Ovary (tissue), 9 donors: ENCODE data around the gene OBI1. TPM values are rescaled to one million over a fixed set of nuclear protein-coding genes. Genes with fewer than 3 reads are reported as not detected.
"Not testable (repeated sequence)": the region's sequence is repeated elsewhere in the genome, so short reads cannot be mapped to it uniquely, and the experiment has no call there.

Experiments used
- DNase-seq, 5 donors: peaks; one replicate each; pipeline ENCODE4 v3.0.0-alpha.2; 2019 to 2020
- H3K27ac ChIP-seq, 2 donors: fragments of 200-600 bp; one replicate each; pipeline versions ENCODE4 v1.5.1 to v1.8.0; 2019 to 2022
- H3K27me3 ChIP-seq: fragments of 200-600 bp; one replicate; pipeline ENCODE4 v1.8.0; 2022
- H3K36me3 ChIP-seq: fragments of 200-600 bp; sonication (generic); one replicate; pipeline ENCODE4 v1.5.1; 2019
- H3K4me1 ChIP-seq: one replicate; pipeline ENCODE4 v1.8.1; 2013; ENCODE audit warnings: mild to moderate bottlenecking, moderate library complexity; ENCODE audit not compliant: insufficient read depth
- H3K4me3 ChIP-seq: fragments of 200-600 bp; sonication (generic); one replicate; pipeline ENCODE4 v1.5.1; 2017
- H3K9me3 ChIP-seq, 2 donors: fragments of 200-600 bp in 1 of 2; sonication (generic) in 1 of 2; one replicate each; pipeline versions ENCODE4 v1.5.1 to v1.8.1; 2013 to 2019; ENCODE audit warnings: mild to moderate bottlenecking in 1 of 2, moderate library complexity in 1 of 2
- EP300 ChIP-seq: sonication (generic); formaldehyde crosslinking; IDR thresholded peaks from one replicate; pipeline ENCODE4 v1.6.1; 2017; ENCODE audit warnings: antibody characterized with exemption
- POLR2A ChIP-seq: fragments of 450-650 bp; IDR thresholded peaks from one replicate; pipeline ENCODE4 v1.6.1; 2017; ENCODE audit warnings: antibody characterized with exemption, mild to moderate bottlenecking, moderate library complexity
- WGBS, 3 donors: extraction: QIAGEN DNeasy Blood & Tissue Kit in 1 of 3; methylation state at CpG; one replicate each; pipeline versions ENCODE4 v1.1.5 to v1.1.7; 2013 to 2017; 5-methylcytosine and 5-hydroxymethylcytosine counted together
- intact Hi-C, 4 donors: fragments of 100-400 bp; cut with DNase I; formaldehyde crosslinking; loops; one replicate each; pipeline versions ENCODE4 v1.11.0 to v1.15.1; 2022 to 2023
- polyA plus RNA-seq, 2 donors: library from polyadenylated mRNA; stranded (reverse); fragments of 200-250 nt in 1 of 2; fragments of 350-450 nt in 1 of 2; fragmentation: Illumina TruSeq in 1 of 2; extraction: RNeasy Lipid Tissue Mini Kit (QIAGEN cat#74804) in 1 of 2; gene quantifications; one replicate each; pipeline ENCODE4 v1.2.3, GENCODE V29; 2013 to 2014
- total RNA-seq, 7 donors: library from RNA; depleted of rRNA in 2 of 7; stranded (reverse); fragments of >200 nt in 2 of 7; fragmentation: NEBNext Ultra II Directional in 3 of 7; extraction: Animal tissue kit (Norgen Biotek cat#: 25700) in 3 of 7; gene quantifications; one replicate each; pipeline versions ENCODE4 v1.1.0 to v1.2.4, GENCODE V29; 2016 to 2023
- TF ChIP-seq, protein P1 (sequence below), 3 donors: fragments of 450-650 bp in 2 of 3; fragments of 200-600 bp in 1 of 3; IDR thresholded peaks; one replicate each; pipeline versions ENCODE4 v1.5.1 to v1.8.0; 2016 to 2022; ENCODE audit warnings: antibody characterized with exemption in 3 of 3, mild to moderate bottlenecking in 1 of 3
- donor health status: DM: no; HTN: no; CAD: no; lungs with moderate emphysema.
- donor health status: DM: no; HTN: no; CAD: no.
- donor health status: Bipolar disorder and iron deficiency.
- donor health status: DM: yes; HTN: yes; CAD: no.
- donor health status: DM: no; HTN: no; CAD: no.
- donor health status: DM: yes; HTN: yes; CAD: no.

Gene OBI1
- total and polyA plus RNA-seq, 9 donors = 6.5 to 14.0 (median 10.0) TPM

DNA sequence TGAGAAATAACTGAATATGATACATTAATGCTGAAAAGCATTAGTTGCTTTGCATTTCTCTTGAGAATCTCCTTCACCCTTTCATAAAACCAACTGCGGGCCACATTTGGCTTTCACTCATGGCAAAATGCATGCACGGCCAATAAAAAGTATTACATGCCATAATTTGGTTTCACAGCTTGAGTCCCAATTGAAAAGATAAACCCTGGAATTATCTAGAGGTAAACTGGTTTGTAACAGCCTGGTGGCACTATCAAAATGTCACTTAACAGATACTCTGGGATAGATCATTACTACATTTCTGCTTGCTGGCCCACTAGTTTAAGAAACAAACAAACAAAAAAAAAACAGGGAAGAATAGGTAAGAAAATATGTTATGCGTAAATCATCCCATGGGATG, 3.9 kb downstream of the OBI1 start:
- TF ChIP-seq, protein P1, sequence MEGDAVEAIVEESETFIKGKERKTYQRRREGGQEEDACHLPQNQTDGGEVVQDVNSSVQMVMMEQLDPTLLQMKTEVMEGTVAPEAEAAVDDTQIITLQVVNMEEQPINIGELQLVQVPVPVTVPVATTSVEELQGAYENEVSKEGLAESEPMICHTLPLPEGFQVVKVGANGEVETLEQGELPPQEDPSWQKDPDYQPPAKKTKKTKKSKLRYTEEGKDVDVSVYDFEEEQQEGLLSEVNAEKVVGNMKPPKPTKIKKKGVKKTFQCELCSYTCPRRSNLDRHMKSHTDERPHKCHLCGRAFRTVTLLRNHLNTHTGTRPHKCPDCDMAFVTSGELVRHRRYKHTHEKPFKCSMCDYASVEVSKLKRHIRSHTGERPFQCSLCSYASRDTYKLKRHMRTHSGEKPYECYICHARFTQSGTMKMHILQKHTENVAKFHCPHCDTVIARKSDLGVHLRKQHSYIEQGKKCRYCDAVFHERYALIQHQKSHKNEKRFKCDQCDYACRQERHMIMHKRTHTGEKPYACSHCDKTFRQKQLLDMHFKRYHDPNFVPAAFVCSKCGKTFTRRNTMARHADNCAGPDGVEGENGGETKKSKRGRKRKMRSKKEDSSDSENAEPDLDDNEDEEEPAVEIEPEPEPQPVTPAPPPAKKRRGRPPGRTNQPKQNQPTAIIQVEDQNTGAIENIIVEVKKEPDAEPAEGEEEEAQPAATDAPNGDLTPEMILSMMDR (IDR thresholded peaks at IDR 0.05) = no peak
- TF ChIP-seq POLR2A = no peak
- TF ChIP-seq EP300 = no peak

GRCh38 chr13:78652651-78653050, 6.3 kb downstream of the OBI1 start:
- Histone ChIP-seq H3K4me1 (peaks cover 2% of the 10 kb centered on the region), H3K27me3 (no peaks in the 10 kb centered on the region), H3K4me3 (no peak overlapping the region), H3K9me3 (no peaks in the 10 kb centered on the region), H3K36me3 (no peaks in the 10 kb centered on the region), H3K27ac (no peak overlapping the region)
- WGBS, 3 donors = 91 to 100% (median 98%) methylated on average over 1 of the region's 1 CpG
- DNase-seq = no peak
- intact Hi-C loops = no loop called here
- no peak for TF ChIP-seq POLR2A
- no peak for TF ChIP-seq EP300
- TF ChIP-seq, protein P1 (IDR thresholded peaks at IDR 0.05) = no peak

More for the DNA sequence above, 3.9 kb downstream of the OBI1 start:
- H3K9me3 ChIP-seq = no peaks in the 10 kb centered on the region
- H3K4me3 ChIP-seq = no peak overlapping the region
- intact Hi-C loops = no loop called here
- H3K27ac ChIP-seq = no peak overlapping the region
- H3K4me1 ChIP-seq = peaks cover 6% of the 10 kb centered on the region
- DNase-seq = no peak
- WGBS, 3 donors = 91 to 96% (median 93%) methylated on average over 3 of the region's 3 CpGs
- H3K36me3 ChIP-seq = no peaks in the 10 kb centered on the region
- H3K27me3 ChIP-seq = no peaks in the 10 kb centered on the region

DNA sequence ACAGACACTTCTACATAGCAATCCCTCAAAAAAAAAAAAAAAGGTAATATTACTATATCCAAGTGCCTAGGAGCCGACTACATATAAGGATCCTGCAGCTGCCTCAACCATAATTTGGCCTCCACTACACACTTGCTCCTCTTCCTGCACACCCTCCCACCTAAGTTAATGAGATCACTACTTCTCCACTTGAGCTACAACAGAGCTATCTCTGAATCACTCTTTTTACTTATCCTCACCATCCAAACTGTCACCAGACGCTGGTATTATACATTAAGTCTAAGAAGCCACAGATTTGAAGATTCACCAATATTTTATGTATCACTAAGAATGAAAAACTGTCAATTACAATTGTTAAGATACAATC, 8.3 kb downstream of the OBI1 start:
- 88 to 91% (median 89%) methylated on average over 2 of the region's 2 CpGs for WGBS, 3 donors
- H3K9me3 ChIP-seq = no peaks in the 10 kb centered on the region
- no peak overlapping the region for H3K27ac ChIP-seq
- H3K27me3 ChIP-seq = no peaks in the 10 kb centered on the region
- no peak overlapping the region for H3K4me3 ChIP-seq
- TF ChIP-seq EP300 (no peak), POLR2A (no peak)
- TF ChIP-seq, protein P1 (IDR thresholded peaks at IDR 0.05) = no peak
- peaks cover 1% of the 10 kb centered on the region for H3K4me1 ChIP-seq
- no peaks in the 10 kb centered on the region for H3K36me3 ChIP-seq
- intact Hi-C loops = no loop called here
- no peak for DNase-seq

DNA sequence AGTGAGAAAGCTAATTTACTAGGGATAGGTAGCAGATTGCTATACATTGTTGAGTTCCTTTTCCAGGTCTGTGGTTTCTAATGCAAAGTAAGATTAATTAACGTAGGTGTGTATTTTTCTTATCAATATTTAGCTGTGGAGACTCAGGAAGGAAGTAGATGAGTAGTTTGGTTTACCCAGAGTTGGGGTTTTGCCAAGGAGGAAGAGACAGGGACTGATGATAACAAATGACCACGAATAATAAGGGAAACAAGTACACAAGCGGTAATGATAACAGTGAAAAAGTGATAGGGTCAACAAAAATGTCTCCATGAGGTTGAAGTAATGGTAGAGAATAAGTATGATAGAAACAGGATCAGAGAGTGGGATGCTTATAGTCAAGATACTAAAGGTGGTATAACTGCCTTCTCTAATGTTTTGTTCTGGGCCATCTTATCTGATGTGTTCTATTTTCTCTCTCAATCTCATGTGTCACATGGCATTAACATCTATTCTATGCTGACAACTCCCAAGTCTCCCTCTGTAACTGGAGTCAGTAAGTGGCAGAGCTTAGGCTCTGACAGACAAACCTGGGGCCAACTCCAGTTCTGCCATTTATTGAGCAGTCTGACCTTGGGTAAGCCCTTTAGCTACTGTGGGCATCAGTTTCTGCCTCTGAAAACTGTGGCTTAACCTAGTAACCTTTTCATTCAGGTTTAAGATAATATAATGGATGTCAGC, 8.8 kb downstream of the OBI1 start:
- peaks cover 1% of the 10 kb centered on the region for H3K4me1 ChIP-seq
- no peak overlapping the region for H3K27ac ChIP-seq
- WGBS, 3 donors = 54 to 71% (median 56%) methylated on average over 3 of the region's 3 CpGs
- no peak for DNase-seq
- H3K4me3 ChIP-seq = no peak overlapping the region
- TF ChIP-seq POLR2A (no peak), EP300 (no peak)
- TF ChIP-seq, protein P1 (IDR thresholded peaks at IDR 0.05) = no peak
- no peaks in the 10 kb centered on the region for H3K9me3 ChIP-seq
- H3K36me3 ChIP-seq = no peaks in the 10 kb centered on the region
- intact Hi-C loops = no loop called here
- H3K27me3 ChIP-seq = no peaks in the 10 kb centered on the region

- H3K36me3 ChIP-seq, H3K27ac ChIP-seq, H3K27me3 ChIP-seq, H3K9me3 ChIP-seq, DNase-seq, H3K4me1 ChIP-seq, intact Hi-C loops, H3K4me3 ChIP-seq: not testable (repeated sequence)
- 33 to 45% (median 35%) methylated on average over 11 of the region's 11 CpGs for WGBS, 3 donors
Observed at GRCh38 chr13:78647109-78647678, 11.8 kb downstream of the OBI1 start.
